Activated CD8-positive, alpha-beta T cell treated with anti-CD3 and anti-CD28 coated beads, Interleukin-2, amount 10 ng/mL, durations not matched to agents 7 days and 5 days (primary cell): ENCODE measurements around the gene DPYD. TPM values are rescaled to one million over a fixed set of nuclear protein-coding genes. Genes with fewer than 3 reads are reported as not detected.

Experiments
- ATAC-seq: fragments of 150-1000 bp; cut with Tn5 transposase; one replicate; pipeline ENCODE4 v1.10.0; 2021; ENCODE audit warnings: moderate library complexity
- CTCF ChIA-PET: fragments of 350-600 bp; sonication (Branson Sonifier 250); formaldehyde crosslinking; loops from one replicate; lab custom pipeline; 2021; ENCODE audit warnings: antibody characterized with exemption; lab: Charles Lee
- POLR2A ChIA-PET: fragments of 350-600 bp; sonication (Branson Sonifier 250); formaldehyde crosslinking; loops from one replicate; lab custom pipeline; 2021; ENCODE audit warnings: antibody characterized with exemption; lab: Charles Lee
- DNase-seq: peaks from one replicate; pipeline ENCODE4 v3.0.0-alpha.2; 2020
- H3K27ac Mint-ChIP-seq: one replicate; pipeline ENCODE4 v1.8.0; 2021; ENCODE audit warnings: mild to moderate bottlenecking, mixed read lengths
- H3K27me3 Mint-ChIP-seq: one replicate; pipeline ENCODE4 v1.8.0; 2021; ENCODE audit warnings: low read depth, mixed read lengths
- H3K36me3 Mint-ChIP-seq: one replicate; pipeline ENCODE4 v1.8.0; 2021; ENCODE audit warnings: low read depth, mixed read lengths
- H3K4me1 Mint-ChIP-seq: one replicate; pipeline ENCODE4 v1.8.0; 2021; ENCODE audit warnings: low read depth, mixed read lengths
- H3K4me3 Mint-ChIP-seq: one replicate; pipeline ENCODE4 v1.8.0; 2021; ENCODE audit warnings: mild to moderate bottlenecking, mixed read lengths
- H3K9me3 Mint-ChIP-seq: one replicate; pipeline ENCODE4 v1.8.0; 2022; ENCODE audit warnings: mixed read lengths; ENCODE audit not compliant: insufficient read depth
- total RNA-seq, 2 experiments: library from RNA; stranded (reverse); gene quantifications; one replicate each; pipeline ENCODE4 v1.2.3, GENCODE V29; 2021

The DPYD gene
- 10 to 100 TPM; 41.1 to 43.3 TPM for total RNA-seq

- peaks cover 52% of the 10 kb centered on the region for H3K4me1 Mint-ChIP-seq
- ATAC-seq (peak; percentile 91), DNase-seq (peak; percentile 92)
- peak within 1 kb of the TSS; percentile 95 for H3K27ac Mint-ChIP-seq
- no peaks in the 10 kb centered on the region for H3K27me3 Mint-ChIP-seq
- peaks cover 16% of the 10 kb centered on the region for H3K36me3 Mint-ChIP-seq
- no peaks in the 10 kb centered on the region for H3K9me3 Mint-ChIP-seq
- ChIA-PET POLR2A (interaction anchor here (0.8 to 2.3 kb wide), 14 partner anchors 8 to 128 kb away, joined by 3 to 11 read pairs (median 4); no protein-coding TSS in a partner anchor), CTCF (interaction anchor here (0.6 to 2.0 kb wide), 6 partner anchors 9 to 889 kb away, joined by 3 to 7 read pairs (median 3); no protein-coding TSS in a partner anchor)
- H3K4me3 Mint-ChIP-seq = peak within 1 kb of the TSS; percentile 92
These were observed at the start of gene DPYD for GRCh38 chr1:97920832-97921571. Gene DPYD (minus strand): TSS chr1:97921034. CDS start chr1:97920922, 112 bp downstream.

GRCh38 chr1:97960470-97960869 is 39.6 kb upstream of the DPYD start:
- CTCF ChIA-PET = no interaction called here
- H3K9me3 Mint-ChIP-seq = no peaks in the 10 kb centered on the region
- no peak for ATAC-seq

GRCh38 chr1:97947695-97948094 is 26.9 kb upstream of the DPYD start:
- Mint-ChIP-seq H3K27me3 (peaks cover 7% of the 10 kb centered on the region), H3K4me3 (no peak overlapping the region), H3K36me3 (peaks cover 7% of the 10 kb centered on the region), H3K9me3 (peaks cover 7% of the 10 kb centered on the region), H3K4me1 (peaks cover 12% of the 10 kb centered on the region), H3K27ac (no peak overlapping the region)
- no peak for DNase-seq
- CTCF ChIA-PET = no interaction called here
- no peak for ATAC-seq
- POLR2A ChIA-PET = no interaction called here

More at GRCh38 chr1:97960470-97960869, 39.6 kb upstream of the DPYD start:
- peaks cover 14% of the 10 kb centered on the region for H3K27me3 Mint-ChIP-seq
- DNase-seq = no peak
- H3K36me3 Mint-ChIP-seq = no peaks in the 10 kb centered on the region
- H3K27ac Mint-ChIP-seq = no peak overlapping the region
- H3K4me1 Mint-ChIP-seq = no peaks in the 10 kb centered on the region
- POLR2A ChIA-PET = no interaction called here
- H3K4me3 Mint-ChIP-seq = no peak overlapping the region

GRCh38 chr1:97943354-97943753 is 22.5 kb upstream of the DPYD start:
- Mint-ChIP-seq H3K27me3 (no peaks in the 10 kb centered on the region), H3K27ac (peak overlapping the region; percentile 18), H3K4me1 (peaks cover 42% of the 10 kb centered on the region), H3K9me3 (peaks cover 7% of the 10 kb centered on the region), H3K36me3 (peaks cover 20% of the 10 kb centered on the region), H3K4me3 (no peak overlapping the region)
- ATAC-seq (no peak), DNase-seq (no peak)
- ChIA-PET POLR2A (interaction anchor here (0.9 to 1.4 kb wide), 2 partner anchors 22 kb away, joined by 4 to 5 read pairs; partner anchors contain the start of gene DPYD), CTCF (no interaction called here)

- CTCF ChIA-PET = interaction anchor here (0.7 kb wide), 1 partner anchor 60 kb away, joined by 3 read pairs; no protein-coding TSS in a partner anchor
These were observed 21.6 kb upstream of the DPYD start for GRCh38 chr1:97942161-97943123.

GRCh38 chr1:97938285-97938642 is 17.4 kb upstream of the DPYD start:
- ATAC-seq = no peak
- ChIA-PET POLR2A (no interaction called here), CTCF (no interaction called here)
- H3K4me1 Mint-ChIP-seq = peaks cover 66% of the 10 kb centered on the region
- H3K36me3 Mint-ChIP-seq = peaks cover 15% of the 10 kb centered on the region
- H3K27ac Mint-ChIP-seq = peak overlapping the region; percentile 9
- H3K4me3 Mint-ChIP-seq = no peak overlapping the region
- H3K9me3 Mint-ChIP-seq = no peaks in the 10 kb centered on the region
- no peak for DNase-seq
- H3K27me3 Mint-ChIP-seq = peaks cover 7% of the 10 kb centered on the region

More at GRCh38 chr1:97942161-97943123, 21.6 kb upstream of the DPYD start:
- Mint-ChIP-seq H3K27ac (peak overlapping the region; percentile 88), H3K4me1 (peaks cover 51% of the 10 kb centered on the region), H3K27me3 (no peaks in the 10 kb centered on the region), H3K9me3 (peaks cover 7% of the 10 kb centered on the region), H3K4me3 (peak overlapping the region; percentile 70), H3K36me3 (peaks cover 22% of the 10 kb centered on the region)
- ATAC-seq (peak; percentile 84), DNase-seq (peak; percentile 33)
- POLR2A ChIA-PET = interaction anchor here (0.9 to 1.0 kb wide), 2 partner anchors 21 to 22 kb away, joined by 5 to 8 read pairs; partner anchors contain the start of gene DPYD

GRCh38 chr1:97936976-97937375 is 16.1 kb upstream of the DPYD start:
- Mint-ChIP-seq H3K36me3 (peaks cover 15% of the 10 kb centered on the region), H3K27ac (no peak overlapping the region), H3K4me3 (no peak overlapping the region), H3K9me3 (no peaks in the 10 kb centered on the region), H3K27me3 (peaks cover 9% of the 10 kb centered on the region), H3K4me1 (peaks cover 53% of the 10 kb centered on the region)
- DNase-seq (no peak), ATAC-seq (no peak)
- ChIA-PET CTCF (no interaction called here), POLR2A (interaction anchor here (1.0 kb wide), 1 partner anchor 16 kb away, joined by 3 read pairs; no protein-coding TSS in a partner anchor)

GRCh38 chr1:97934491-97934890 is 13.7 kb upstream of the DPYD start:
- DNase-seq (no peak), ATAC-seq (no peak)
- CTCF ChIA-PET = no interaction called here
- H3K36me3 Mint-ChIP-seq = peaks cover 7% of the 10 kb centered on the region
- H3K4me1 Mint-ChIP-seq = peaks cover 35% of the 10 kb centered on the region
- H3K4me3 Mint-ChIP-seq = no peak overlapping the region
- H3K9me3 Mint-ChIP-seq = no peaks in the 10 kb centered on the region
- POLR2A ChIA-PET = interaction anchor here (0.8 kb wide), 1 partner anchor 13 kb away, joined by 3 read pairs; the partner anchor contains the start of gene DPYD
- no peak overlapping the region for H3K27ac Mint-ChIP-seq
- peaks cover 9% of the 10 kb centered on the region for H3K27me3 Mint-ChIP-seq

- ChIA-PET CTCF (interaction anchor here (1.3 kb wide), 1 partner anchor 9 kb away, joined by 3 read pairs; the partner anchor contains the start of gene DPYD), POLR2A (no interaction called here)
These were observed 9.3 kb upstream of the DPYD start for GRCh38 chr1:97929874-97930851.

GRCh38 chr1:97926017-97926708 is 5.3 kb upstream of the DPYD start:
- DNase-seq (no peak), ATAC-seq (no peak)
- Mint-ChIP-seq H3K4me1 (peaks cover 31% of the 10 kb centered on the region), H3K27me3 (peaks cover 3% of the 10 kb centered on the region), H3K9me3 (no peaks in the 10 kb centered on the region), H3K36me3 (no peaks in the 10 kb centered on the region), H3K27ac (peak overlapping the region; percentile 16), H3K4me3 (no peak overlapping the region)
- ChIA-PET POLR2A (no interaction called here), CTCF (interaction anchor here (1.0 kb wide), 1 partner anchor 24 kb away, joined by 3 read pairs; no protein-coding TSS in a partner anchor)

More at GRCh38 chr1:97929874-97930851, 9.3 kb upstream of the DPYD start:
- peaks cover 24% of the 10 kb centered on the region for H3K4me1 Mint-ChIP-seq
- peaks cover 12% of the 10 kb centered on the region for H3K27me3 Mint-ChIP-seq
- DNase-seq (no peak), ATAC-seq (no peak)
- no peak overlapping the region for H3K27ac Mint-ChIP-seq
- H3K4me3 Mint-ChIP-seq = no peak overlapping the region
- no peaks in the 10 kb centered on the region for H3K36me3 Mint-ChIP-seq
- H3K9me3 Mint-ChIP-seq = no peaks in the 10 kb centered on the region
